Glutamatergic neuron (in vitro differentiated cells): ENCODE measurements around the gene MEFV. TPM values are rescaled to one million over a fixed set of nuclear protein-coding genes. Genes with fewer than 3 reads are reported as not detected.

Experiments used
- DNase-seq: peaks from one replicate; pipeline ENCODE4 v3.0.0; 2022
- H3K27ac Mint-ChIP-seq: one replicate; pipeline ENCODE4 v1.8.0; 2020; ENCODE audit warnings: mild to moderate bottlenecking, mixed read lengths, inconsistent platforms; ENCODE audit not compliant: unreplicated experiment
- H3K27me3 Mint-ChIP-seq: one replicate; pipeline ENCODE4 v1.8.0; 2020; ENCODE audit warnings: mild to moderate bottlenecking, moderate library complexity, mixed read lengths, inconsistent platforms; ENCODE audit not compliant: unreplicated experiment
- H3K36me3 Mint-ChIP-seq: one replicate; pipeline ENCODE4 v1.8.0; 2020; ENCODE audit warnings: mild to moderate bottlenecking, mixed read lengths, inconsistent platforms; ENCODE audit not compliant: unreplicated experiment
- H3K4me1 Mint-ChIP-seq: one replicate; pipeline ENCODE4 v1.8.0; 2020; ENCODE audit warnings: mild to moderate bottlenecking, low read depth, mixed read lengths, inconsistent platforms; ENCODE audit not compliant: unreplicated experiment
- H3K4me3 Mint-ChIP-seq: one replicate; pipeline ENCODE4 v1.8.0; 2020; ENCODE audit warnings: mild to moderate bottlenecking, mixed read lengths, inconsistent platforms; ENCODE audit not compliant: unreplicated experiment
- H3K9me3 Mint-ChIP-seq: one replicate; pipeline ENCODE4 v1.8.0; 2020; ENCODE audit warnings: mild to moderate bottlenecking, moderate library complexity, mixed read lengths, inconsistent platforms; ENCODE audit not compliant: unreplicated experiment
- total RNA-seq: library from RNA; stranded (reverse); fragmentation: NEBNext Ultra II Directional; extraction: Animal tissue kit (Norgen Biotek cat#: 25700); gene quantifications from one replicate; pipeline ENCODE4 v1.2.1, GENCODE V29; 2021; ENCODE audit not compliant: unreplicated experiment
- TF ChIP-seq, protein P1 (sequence below): fragments of 200-600 bp; sonication (generic); IDR thresholded peaks from one replicate; pipeline ENCODE4 v1.5.0; 2021; ENCODE audit not compliant: partially characterized antibody, unreplicated experiment

Gene MEFV
- total RNA-seq, 1 donor from 2014 or later: not detected

DNA sequence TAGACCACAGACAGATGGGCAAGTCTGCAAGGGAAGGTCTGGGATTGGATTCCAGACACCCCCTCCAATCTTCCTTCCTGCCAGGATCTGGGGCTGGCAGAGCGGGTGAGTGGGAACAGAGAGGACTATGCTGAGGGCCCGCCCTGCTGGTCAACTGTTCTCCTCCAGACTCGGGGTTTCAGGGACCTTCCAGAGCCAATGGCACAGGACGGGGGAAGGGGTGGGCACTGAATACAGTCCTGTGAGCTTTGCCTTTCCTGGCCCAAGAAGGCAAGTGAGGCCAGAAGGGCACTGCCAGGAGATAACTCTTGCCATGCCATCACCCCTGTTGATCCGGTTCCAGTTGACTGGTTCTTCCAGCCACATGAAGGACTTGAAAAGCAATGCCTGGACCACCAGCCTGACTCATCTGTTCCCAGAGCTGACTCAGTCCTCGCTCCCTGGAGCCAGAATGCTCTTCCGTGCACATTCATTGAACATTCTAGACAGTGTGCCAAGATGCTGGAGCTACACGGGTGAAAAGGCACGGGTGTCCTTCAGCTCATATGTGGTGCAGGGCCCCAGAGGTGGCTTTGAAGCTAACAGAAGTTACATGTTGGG, 533 bp upstream of the MEFV start:
- H3K36me3 Mint-ChIP-seq: no peaks in the 10 kb centered on the region
- peaks cover 3% of the 10 kb centered on the region for H3K27me3 Mint-ChIP-seq
- no peak for DNase-seq
- H3K4me3 Mint-ChIP-seq: no peak overlapping the region
- H3K27ac Mint-ChIP-seq: no peak overlapping the region
- TF ChIP-seq, protein P1, sequence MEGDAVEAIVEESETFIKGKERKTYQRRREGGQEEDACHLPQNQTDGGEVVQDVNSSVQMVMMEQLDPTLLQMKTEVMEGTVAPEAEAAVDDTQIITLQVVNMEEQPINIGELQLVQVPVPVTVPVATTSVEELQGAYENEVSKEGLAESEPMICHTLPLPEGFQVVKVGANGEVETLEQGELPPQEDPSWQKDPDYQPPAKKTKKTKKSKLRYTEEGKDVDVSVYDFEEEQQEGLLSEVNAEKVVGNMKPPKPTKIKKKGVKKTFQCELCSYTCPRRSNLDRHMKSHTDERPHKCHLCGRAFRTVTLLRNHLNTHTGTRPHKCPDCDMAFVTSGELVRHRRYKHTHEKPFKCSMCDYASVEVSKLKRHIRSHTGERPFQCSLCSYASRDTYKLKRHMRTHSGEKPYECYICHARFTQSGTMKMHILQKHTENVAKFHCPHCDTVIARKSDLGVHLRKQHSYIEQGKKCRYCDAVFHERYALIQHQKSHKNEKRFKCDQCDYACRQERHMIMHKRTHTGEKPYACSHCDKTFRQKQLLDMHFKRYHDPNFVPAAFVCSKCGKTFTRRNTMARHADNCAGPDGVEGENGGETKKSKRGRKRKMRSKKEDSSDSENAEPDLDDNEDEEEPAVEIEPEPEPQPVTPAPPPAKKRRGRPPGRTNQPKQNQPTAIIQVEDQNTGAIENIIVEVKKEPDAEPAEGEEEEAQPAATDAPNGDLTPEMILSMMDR: no peak
- peaks cover 1% of the 10 kb centered on the region for H3K9me3 Mint-ChIP-seq
- H3K4me1 Mint-ChIP-seq: no peaks in the 10 kb centered on the region

DNA sequence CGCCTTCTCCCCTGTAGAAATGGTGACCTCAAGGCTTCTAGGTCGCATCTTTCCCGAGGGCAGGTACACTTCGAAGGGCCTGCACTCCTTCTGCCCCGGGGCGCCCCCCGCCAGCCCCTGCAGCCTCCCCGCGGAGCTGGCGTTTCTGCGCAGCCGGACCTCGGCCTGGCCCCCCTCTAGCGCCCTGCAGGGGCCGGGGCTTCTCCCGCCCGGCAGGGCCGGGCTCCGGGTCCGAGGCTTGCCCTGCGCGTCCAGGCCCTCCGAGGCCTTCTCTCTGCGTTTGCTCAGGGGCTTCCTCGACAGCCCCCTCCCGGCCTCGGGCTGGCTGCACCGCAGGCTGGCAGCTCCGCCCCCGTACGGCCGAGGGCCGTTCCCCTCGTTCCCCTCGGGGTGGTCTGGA, 2.1 kb downstream of the MEFV start:
- Mint-ChIP-seq H3K9me3 (peaks cover 1% of the 10 kb centered on the region), H3K4me1 (no peaks in the 10 kb centered on the region), H3K4me3 (no peak overlapping the region)

DNA sequence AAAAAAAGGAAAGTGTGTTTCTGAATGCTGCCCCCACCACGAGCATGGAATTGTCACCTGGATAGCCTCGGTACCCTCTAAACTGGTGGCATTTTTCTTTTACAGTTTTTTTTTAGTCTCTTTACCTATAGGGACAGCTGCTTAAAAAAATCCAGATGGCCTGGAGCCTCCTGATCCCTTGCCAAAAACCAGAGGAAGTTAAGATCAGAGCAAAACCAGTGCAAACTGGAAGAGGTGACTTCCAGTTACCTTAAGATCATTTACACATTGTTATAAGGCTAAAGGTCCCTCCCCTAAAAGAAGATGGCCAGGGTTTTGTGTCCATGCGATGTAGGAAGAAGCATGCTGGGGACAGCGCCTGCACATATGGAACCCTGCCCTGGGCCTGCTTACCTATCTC, 3.5 kb downstream of the MEFV start:
- peaks cover 1% of the 10 kb centered on the region for H3K9me3 Mint-ChIP-seq
- no peaks in the 10 kb centered on the region for H3K4me1 Mint-ChIP-seq
- H3K27ac Mint-ChIP-seq: no peak overlapping the region
- no peaks in the 10 kb centered on the region for H3K36me3 Mint-ChIP-seq
- no peak for DNase-seq
- no peaks in the 10 kb centered on the region for H3K27me3 Mint-ChIP-seq
- no peak overlapping the region for H3K4me3 Mint-ChIP-seq
- TF ChIP-seq, protein P1: no peak

More for the DNA sequence above, 2.1 kb downstream of the MEFV start:
- TF ChIP-seq, protein P1: no peak
- H3K36me3 Mint-ChIP-seq: no peaks in the 10 kb centered on the region
- no peak overlapping the region for H3K27ac Mint-ChIP-seq
- peaks cover 3% of the 10 kb centered on the region for H3K27me3 Mint-ChIP-seq
- DNase-seq: no peak

DNA sequence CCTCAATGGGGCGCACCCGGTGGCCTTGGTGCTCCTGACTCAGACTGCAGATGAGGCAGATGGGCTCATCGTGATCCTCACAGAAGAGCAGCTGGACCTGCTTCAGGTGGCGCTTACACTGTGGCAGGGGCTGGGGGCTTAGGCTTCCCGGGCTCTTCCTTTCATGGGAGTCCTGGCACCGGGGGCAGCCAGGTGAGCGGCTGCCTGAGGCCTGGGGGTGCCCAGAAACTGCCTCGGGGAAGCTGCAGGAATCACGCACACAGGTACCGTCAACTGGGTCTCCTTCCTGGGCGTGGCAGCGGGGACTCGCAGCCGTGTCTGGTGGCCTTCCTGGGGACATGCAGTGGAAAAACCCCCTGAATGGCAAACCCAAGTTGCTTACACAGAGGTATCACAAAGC, 7.0 kb downstream of the MEFV start:
- no peak overlapping the region for H3K27ac Mint-ChIP-seq
- TF ChIP-seq, protein P1: no peak
- H3K9me3 Mint-ChIP-seq: peaks cover 1% of the 10 kb centered on the region
- DNase-seq: no peak
- no peaks in the 10 kb centered on the region for H3K4me1 Mint-ChIP-seq
- H3K27me3 Mint-ChIP-seq: no peaks in the 10 kb centered on the region
- no peaks in the 10 kb centered on the region for H3K36me3 Mint-ChIP-seq
- H3K4me3 Mint-ChIP-seq: no peak overlapping the region

DNA sequence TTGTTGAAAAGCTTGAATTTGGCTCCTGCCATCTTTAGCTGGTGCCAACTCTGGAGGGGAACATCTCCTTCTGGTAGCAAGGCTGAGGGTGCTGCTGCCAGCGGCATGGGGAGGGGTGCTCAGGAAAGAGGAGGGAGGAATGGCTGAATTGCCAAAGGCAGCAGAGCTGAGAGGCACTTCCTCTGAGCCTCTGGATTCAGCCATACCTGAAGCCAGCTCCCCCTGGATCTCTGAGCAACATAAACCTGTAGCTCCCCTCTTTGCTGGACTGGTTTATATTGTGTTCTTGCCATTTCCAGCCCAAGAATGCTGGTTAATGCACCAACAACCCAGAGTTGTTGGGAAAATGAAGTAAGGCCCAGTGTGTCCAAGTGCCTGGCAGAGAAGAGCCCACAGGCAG, 7.4 kb downstream of the MEFV start:
- H3K27me3 Mint-ChIP-seq: peaks cover 2% of the 10 kb centered on the region
- no peak for DNase-seq
- TF ChIP-seq, protein P1: no peak
- H3K36me3 Mint-ChIP-seq: no peaks in the 10 kb centered on the region
- H3K4me1 Mint-ChIP-seq: no peaks in the 10 kb centered on the region
- H3K4me3 Mint-ChIP-seq: no peak overlapping the region
- H3K27ac Mint-ChIP-seq: no peak overlapping the region
- peaks cover 1% of the 10 kb centered on the region for H3K9me3 Mint-ChIP-seq
